Stomach (tissue), 4 donors: ENCODE data around the gene TIMM29.

Source experiments
- CTCF ChIP-seq, 7 experiments: fragments of 450-650 bp in 4 of 7; fragments of 200-600 bp in 3 of 7; sonication (generic) in 3 of 7; IDR thresholded peaks; one replicate each; pipeline ENCODE4 v1.5.1; 2016 to 2019; ENCODE audit warnings: antibody characterized with exemption in 7 of 7, control low read depth in 2 of 7, mild to moderate bottlenecking in 1 of 7
- EP300 ChIP-seq: sonication (generic); formaldehyde crosslinking; IDR thresholded peaks from one replicate; pipeline ENCODE4 v1.6.1; 2017; ENCODE audit warnings: antibody characterized with exemption
- POLR2A ChIP-seq, 4 donors: fragments of 450-650 bp; IDR thresholded peaks; one replicate each; pipeline ENCODE4 v1.6.1; 2016; ENCODE audit warnings: antibody characterized with exemption in 4 of 4, control low read depth in 2 of 4, mild to moderate bottlenecking in 1 of 4, moderate library complexity in 1 of 4

- TF ChIP-seq CTCF (IDR thresholded peaks at IDR 0.05) (no peak), EP300 (no peak), POLR2A (IDR thresholded peaks at IDR 0.05) (no peak)
These were observed 33.7 kb upstream of the TIMM29 start for GRCh38 chr19:10894911-10895213.
